Measurements from ENCODE around the gene BCL2L12.

BCL2L12 gene

GRCh38 chr19:49686503-49687088 is 20.9 kb downstream of the BCL2L12 start:
- no peak for DNase-seq

GRCh38 chr19:49687150-49687549 is 21.4 kb downstream of the BCL2L12 start:
- no peak for DNase-seq

- no peak for DNase-seq
Observed at GRCh38 chr19:49687566-49688316, 22.0 kb downstream of the BCL2L12 start.

GRCh38 chr19:49688531-49689132 is 22.9 kb downstream of the BCL2L12 start:
- no peak for DNase-seq

GRCh38 chr19:49689133-49690078 is 23.7 kb downstream of the BCL2L12 start, which contains the start of gene ADM5:
ADM5 (plus strand) TSS chr19:49689594; CDS start chr19:49689838, 244 bp downstream.
- peak; percentile 17 for DNase-seq

GRCh38 chr19:49690079-49690655 is 24.4 kb downstream of the BCL2L12 start:
- DNase-seq, result no peak

- DNase-seq, result peak; percentile 26
Observed at GRCh38 chr19:49690656-49691242, 25.0 kb downstream of the BCL2L12 start, which contains the start of gene CPT1C. CPT1C (plus strand) TSS chr19:49691116; CDS start chr19:49692253, 1,137 bp downstream.

- DNase-seq, result no peak
Observed at GRCh38 chr19:49691243-49692146, 25.8 kb downstream of the BCL2L12 start.

GRCh38 chr19:49692147-49692506 is 26.4 kb downstream of the BCL2L12 start:
- DNase-seq, result no peak

- DNase-seq, result no peak
Observed at GRCh38 chr19:49696115-49696514, 30.4 kb downstream of the BCL2L12 start.

GRCh38 chr19:49696865-49697264 is 31.1 kb downstream of the BCL2L12 start:
- no peak for DNase-seq

- no peak for DNase-seq
Observed at GRCh38 chr19:49699364-49699763, 33.6 kb downstream of the BCL2L12 start.

GRCh38 chr19:49700563-49700962 is 34.8 kb downstream of the BCL2L12 start:
- no peak for DNase-seq

GRCh38 chr19:49701271-49701786 is 35.6 kb downstream of the BCL2L12 start:
- no peak for DNase-seq

- no peak for DNase-seq
Observed at GRCh38 chr19:49704888-49705642, 39.3 kb downstream of the BCL2L12 start.

GRCh38 chr19:49705919-49706318 is 40.2 kb downstream of the BCL2L12 start:
- DNase-seq, result no peak

- no peak for DNase-seq
Observed at GRCh38 chr19:49710372-49710951, 44.7 kb downstream of the BCL2L12 start.

- DNase-seq, result no peak
Observed at GRCh38 chr19:49712397-49712859, 46.7 kb downstream of the BCL2L12 start.

GRCh38 chr19:49713236-49713845 is 47.6 kb downstream of the BCL2L12 start:
- DNase-seq, result no peak
